Fibroblast of peridontal ligament (primary cell): ENCODE measurements around the gene TMSB10.
"Not testable (repeated sequence)": the region's sequence is repeated elsewhere in the genome, so short reads cannot be mapped to it uniquely, and the experiment has no call there.

Experiments used
- DNase-seq: peaks from one replicate; pipeline ENCODE4 v3.0.0-alpha.2; 2010; ENCODE audit errors: extremely low read depth

The TMSB10 gene

GRCh38 chr2:84904151-84904550 is 1.3 kb upstream of the TMSB10 start:
- no peak for DNase-seq

- peak; percentile 47 for DNase-seq
Measured at GRCh38 chr2:84904717-84905174, 710 bp upstream of the TMSB10 start.

DNA sequence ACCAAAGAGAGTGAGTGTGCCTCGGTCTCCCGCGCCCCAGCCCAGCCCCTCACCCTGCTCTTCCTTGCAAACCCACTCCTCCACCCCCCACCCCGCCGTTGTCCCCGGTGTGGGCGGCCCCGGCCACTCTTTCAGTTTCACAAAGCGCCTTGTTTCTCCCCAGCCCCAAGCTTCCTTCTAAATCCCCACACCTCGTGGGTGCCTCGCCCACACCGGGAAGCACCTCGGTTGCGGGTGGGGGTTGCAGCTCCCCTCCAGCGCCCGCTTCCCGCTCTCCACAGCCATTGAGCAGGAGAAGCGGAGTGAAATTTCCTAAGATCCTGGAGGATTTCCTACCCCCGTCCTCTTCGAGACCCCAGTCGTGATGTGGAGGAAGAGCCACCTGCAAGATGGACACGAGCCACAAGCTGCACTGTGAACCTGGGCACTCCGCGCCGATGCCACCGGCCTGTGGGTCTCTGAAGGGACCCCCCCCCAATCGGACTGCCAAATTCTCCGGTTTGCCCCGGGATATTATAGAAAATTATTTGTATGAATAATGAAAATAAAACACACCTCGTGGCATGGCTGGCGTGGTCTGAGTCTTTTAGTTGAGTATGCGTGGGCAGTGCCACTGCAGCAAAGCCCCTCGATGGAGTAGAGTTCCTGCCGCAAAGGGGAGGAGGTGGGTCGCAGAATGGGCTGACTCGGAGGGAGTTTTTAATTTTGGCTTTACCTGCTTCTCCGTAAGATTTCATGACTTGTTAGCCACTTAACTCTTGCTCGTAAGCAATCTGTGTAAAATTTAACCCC is 848 bp downstream of the TMSB10 start:
- DNase-seq = no peak

GRCh38 chr2:84906900-84907714 is 1.7 kb downstream of the TMSB10 start:
- peak; percentile 87 for DNase-seq

DNA sequence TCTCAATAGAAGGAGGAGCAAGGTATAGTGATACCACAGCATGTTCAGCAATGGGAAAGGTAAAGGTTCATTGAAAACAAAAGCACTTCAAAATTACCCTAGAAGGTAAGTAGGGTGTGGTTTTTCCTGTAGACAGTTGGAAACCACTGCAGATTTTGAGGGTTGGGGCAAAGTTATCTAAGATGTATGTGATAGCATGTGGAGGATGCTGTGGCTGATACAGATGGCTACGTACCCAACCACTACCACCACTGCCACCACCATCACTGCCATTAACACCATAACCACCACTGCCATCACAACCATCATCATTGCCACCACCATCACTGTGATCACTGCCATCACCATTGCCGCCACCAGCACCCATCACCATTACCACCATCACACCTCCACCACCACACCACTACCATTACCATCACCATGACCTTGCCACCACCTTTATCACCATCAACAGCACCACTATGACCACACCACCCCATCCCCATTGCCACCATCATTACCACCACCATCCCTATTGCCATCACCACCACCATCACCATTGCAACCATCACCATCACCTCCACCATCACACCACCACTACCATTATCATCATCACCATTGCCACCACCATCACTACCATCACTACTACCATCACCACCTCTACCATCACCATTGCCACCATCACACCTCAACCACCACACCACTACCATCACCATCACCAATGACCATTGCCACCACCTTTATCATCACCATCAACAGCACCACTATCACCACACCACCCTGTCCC is 3.7 kb downstream of the TMSB10 start:
- no peak for DNase-seq

- no peak for DNase-seq
Measured at GRCh38 chr2:84911135-84911678, 5.8 kb downstream of the TMSB10 start.

DNA sequence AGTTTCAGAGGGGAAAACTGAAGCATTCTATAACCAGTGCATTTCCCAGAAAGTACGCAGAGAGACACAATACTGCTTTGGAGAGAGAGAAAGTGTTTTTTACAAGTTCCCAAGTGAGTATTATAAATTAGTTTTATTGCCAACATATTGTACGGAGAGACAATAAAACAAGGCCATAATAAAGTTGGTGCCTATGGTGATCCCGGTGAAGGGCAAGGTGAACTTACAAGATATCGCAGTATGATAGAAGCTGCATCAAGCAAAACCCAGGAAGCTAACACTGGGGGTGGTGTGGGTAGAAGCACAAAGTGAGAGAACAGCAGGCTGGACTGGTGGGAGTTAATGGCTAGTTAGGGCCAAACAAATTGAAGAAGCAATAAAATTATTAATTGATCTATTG is 7.5 kb downstream of the TMSB10 start:
- DNase-seq = no peak

- no peak for DNase-seq
Measured at GRCh38 chr2:84914334-84914733, 8.9 kb downstream of the TMSB10 start.

DNA sequence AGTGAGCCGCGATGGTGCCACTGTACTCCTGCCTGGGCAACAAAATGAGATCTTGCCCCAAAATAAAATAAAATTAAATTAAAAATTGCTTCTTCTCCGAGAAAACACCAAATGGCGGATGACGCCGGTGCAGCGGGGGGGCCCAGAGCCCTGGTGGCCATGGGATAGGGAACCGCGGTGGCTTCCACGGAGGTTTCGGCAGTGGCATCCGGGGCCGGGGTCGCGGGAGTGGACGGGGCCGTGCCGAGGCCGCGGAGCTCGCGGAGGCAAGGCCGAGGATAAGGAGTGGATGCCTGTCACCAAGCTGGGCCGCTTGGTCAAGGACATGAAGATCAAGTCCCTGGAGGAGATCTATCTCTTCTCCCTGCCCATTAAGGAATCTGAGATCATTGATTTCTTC is 10.2 kb downstream of the TMSB10 start:
- DNase-seq = not testable (repeated sequence)

GRCh38 chr2:84917821-84918220 is 12.4 kb downstream of the TMSB10 start:
- not testable (repeated sequence) for DNase-seq

DNA sequence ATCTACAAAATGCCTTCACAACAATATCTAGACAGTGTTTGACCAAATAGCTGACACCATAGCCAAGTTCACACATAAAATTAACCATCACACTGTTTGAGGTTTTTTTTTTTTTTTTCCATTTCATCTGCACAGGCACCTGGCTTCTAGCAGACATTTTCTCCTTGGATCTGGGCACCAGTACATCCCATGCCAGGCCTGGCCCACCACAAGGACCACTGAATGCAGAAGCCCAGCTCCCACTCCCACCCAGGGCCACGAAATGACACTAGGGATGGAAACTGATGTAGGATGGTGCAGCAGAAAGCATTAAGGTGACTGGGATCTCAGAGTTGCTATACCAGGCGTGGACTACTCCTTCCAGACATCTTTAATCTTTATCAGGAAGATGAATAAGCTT is 13.0 kb downstream of the TMSB10 start:
- no peak for DNase-seq

- DNase-seq = peak; percentile 98
Measured at GRCh38 chr2:84919885-84920580, 14.6 kb downstream of the TMSB10 start.

GRCh38 chr2:84923009-84923408 is 17.6 kb downstream of the TMSB10 start:
- no peak for DNase-seq

DNA sequence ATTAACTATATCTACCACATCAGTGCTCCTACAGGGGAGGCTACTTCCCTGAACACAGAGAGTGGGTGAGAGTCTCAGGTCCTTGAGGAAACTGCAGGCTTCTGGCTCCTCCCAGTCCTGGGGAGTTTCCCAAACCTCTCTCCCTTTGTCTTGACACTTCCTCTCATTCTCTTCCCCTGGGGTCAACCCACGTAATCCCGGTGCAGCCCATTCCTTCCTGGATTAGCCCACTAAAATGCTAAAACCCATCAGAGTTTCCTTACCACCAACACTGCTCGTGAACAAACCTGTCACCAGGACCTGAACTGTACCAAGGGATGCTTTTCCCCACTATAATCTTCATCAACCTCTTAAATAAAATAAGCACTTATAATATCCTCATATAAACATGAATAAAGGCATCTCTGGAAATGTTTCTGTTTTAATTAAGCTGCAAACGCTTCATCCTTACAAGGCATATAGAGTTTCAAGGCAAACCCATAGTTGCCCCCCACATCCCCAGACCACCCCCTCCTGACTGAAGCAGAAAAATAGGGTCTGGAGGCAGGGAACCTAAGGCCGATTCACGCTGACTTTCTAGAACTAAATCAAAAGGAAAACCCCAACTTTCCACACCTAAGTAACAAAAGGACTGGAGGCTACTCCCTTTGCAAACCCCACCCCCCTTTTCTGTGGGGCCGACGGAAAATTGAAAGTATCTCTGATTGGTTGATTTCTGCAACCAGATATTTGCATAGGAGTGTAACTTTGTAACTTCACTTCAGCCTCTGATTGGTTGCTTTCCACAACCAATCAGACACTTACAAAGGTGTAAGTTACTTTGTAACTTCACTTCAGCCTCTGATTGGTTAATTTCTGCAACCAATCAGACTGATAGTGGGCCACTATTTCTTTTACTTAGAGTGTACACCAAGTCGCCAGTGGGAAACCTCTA is 19.0 kb downstream of the TMSB10 start:
- DNase-seq = peak; percentile 90

- no peak for DNase-seq
Measured at GRCh38 chr2:84925336-84925723, 19.9 kb downstream of the TMSB10 start.

DNA sequence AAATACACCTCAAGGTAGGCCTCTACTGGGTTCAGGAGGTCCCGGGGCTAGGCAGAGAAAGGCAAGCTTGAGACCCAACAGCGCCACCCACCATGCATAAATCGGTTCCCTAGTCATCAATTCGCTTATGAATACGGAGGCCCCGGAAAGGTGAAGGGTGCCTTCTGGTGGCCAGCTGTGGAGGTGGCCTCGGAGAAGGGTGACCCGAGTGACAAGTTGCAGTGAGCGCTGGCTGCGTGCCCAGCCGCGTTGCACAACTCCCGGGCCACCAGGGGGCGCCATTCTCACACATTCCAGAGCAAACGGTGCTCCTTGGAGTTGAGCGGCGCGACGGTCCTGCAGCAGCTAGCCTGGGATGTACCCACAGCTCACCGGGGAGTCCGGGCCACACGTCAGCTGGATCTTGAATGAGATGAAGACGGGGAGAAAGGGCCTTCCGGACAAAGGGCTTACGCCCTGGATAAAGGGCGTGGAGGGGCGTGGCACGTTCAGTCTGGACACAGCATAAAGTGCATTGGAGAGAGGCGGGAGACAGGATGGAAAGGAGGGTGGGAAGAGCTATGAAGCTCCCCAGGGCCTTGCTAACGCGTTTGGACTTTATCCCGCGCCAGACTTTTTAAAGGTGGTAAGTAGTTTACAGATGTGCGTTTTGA is 20.4 kb downstream of the TMSB10 start:
- peak; percentile 79 for DNase-seq

DNA sequence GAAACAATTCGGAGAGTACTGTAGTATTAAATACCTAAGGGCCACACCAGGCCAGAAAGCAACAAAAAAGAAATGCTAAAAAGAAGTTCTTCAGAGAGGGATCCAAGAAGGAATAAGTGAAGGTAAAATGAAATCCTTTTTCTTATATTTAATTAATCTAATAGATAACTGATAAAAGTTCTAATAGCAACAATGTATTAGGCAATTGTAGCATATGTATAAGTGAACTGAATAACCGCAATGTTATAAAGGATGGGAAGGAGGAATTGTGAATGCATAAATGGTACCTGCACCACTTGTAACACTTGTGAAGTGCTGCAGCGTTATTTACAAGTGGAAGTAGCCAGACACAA is 21.8 kb downstream of the TMSB10 start:
- no peak for DNase-seq

- DNase-seq = no peak
Measured at GRCh38 chr2:84931384-84931821, 25.9 kb downstream of the TMSB10 start.

GRCh38 chr2:84938194-84938879 is 32.9 kb downstream of the TMSB10 start:
- peak; percentile 66 for DNase-seq
